OCI-LY1 (cell line): Measurements from ENCODE around the gene RUNX3.
"Not testable (repeated sequence)": the region's sequence is repeated elsewhere in the genome, so short reads cannot be mapped to it uniquely, and the experiment has no call there.

Experiments
- H2AFZ ChIP-seq: fragments of 200-600 bp; sonication (generic), shearing (Covaris generic); 2 replicates; pipeline ENCODE4 v1.6.0; 2014; ENCODE audit warnings: antibody characterized with exemption, mild to moderate bottlenecking, low read length
- H3F3A ChIP-seq: fragments of 200-600 bp; sonication (generic), shearing (Covaris generic); 2 replicates; pipeline ENCODE4 v1.6.0; 2014; ENCODE audit warnings: mild to moderate bottlenecking, antibody characterized with exemption, low read length, moderate library complexity; ENCODE audit not compliant: insufficient read depth
- H3K27ac ChIP-seq: fragments of 200-600 bp; sonication (generic); 2 replicates; pipeline ENCODE4 v1.5.1; 2014; ENCODE audit warnings: low read length, mixed run types, mild to moderate bottlenecking, low read depth; ENCODE audit not compliant: poor library complexity, severe bottlenecking
- H3K27me3 ChIP-seq: fragments of 200-600 bp; sonication (generic); 2 replicates; pipeline ENCODE4 v1.6.0; 2014; ENCODE audit warnings: antibody characterized with exemption, mild to moderate bottlenecking, low read length, moderate library complexity; ENCODE audit not compliant: insufficient read depth
- H3K36me3 ChIP-seq: fragments of 200-600 bp; sonication (generic); 2 replicates; pipeline ENCODE4 v1.6.1; 2014; ENCODE audit warnings: mild to moderate bottlenecking, antibody characterized with exemption, low read length, moderate library complexity, mixed read lengths; ENCODE audit not compliant: insufficient read depth
- H3K4me1 ChIP-seq: fragments of 200-600 bp; sonication (generic); 2 replicates; pipeline ENCODE4 v1.5.1; 2014; ENCODE audit warnings: mild to moderate bottlenecking, low read length, moderate library complexity; ENCODE audit not compliant: insufficient read depth, severe bottlenecking
- H3K4me2 ChIP-seq: fragments of 200-600 bp; sonication (generic), shearing (Covaris generic); 2 replicates; pipeline ENCODE4 v1.6.1; 2014; ENCODE audit warnings: low read length
- H3K4me3 ChIP-seq: fragments of 200-600 bp; sonication (generic); 2 replicates; pipeline ENCODE4 v1.5.1; 2014; ENCODE audit warnings: low read length, low read depth, mild to moderate bottlenecking, mixed read lengths; ENCODE audit not compliant: poor library complexity, severe bottlenecking
- H3K79me2 ChIP-seq: fragments of 200-600 bp; shearing (Covaris generic); 2 replicates; pipeline ENCODE4 v1.6.1; 2016; ENCODE audit warnings: mixed run types, low read length, mixed read lengths; ENCODE audit not compliant: insufficient read depth
- H3K9ac ChIP-seq: fragments of 200-600 bp; sonication (generic), shearing (Covaris generic); 2 replicates; pipeline ENCODE4 v1.6.1; 2014; ENCODE audit warnings: mild to moderate bottlenecking, low read length, mixed read lengths
- H3K9me2 ChIP-seq: fragments of 200-600 bp; sonication (generic), shearing (Covaris generic); 2 replicates; pipeline ENCODE4 v1.6.1; 2014; ENCODE audit warnings: low read depth, mild to moderate bottlenecking, low read length, mixed read lengths
- H3K9me3 ChIP-seq: fragments of 200-600 bp; shearing (Covaris generic); 2 replicates; pipeline ENCODE4 v1.6.1; 2014; ENCODE audit warnings: low read length, mixed read lengths
- H4K20me1 ChIP-seq: fragments of 200-600 bp; sonication (generic), shearing (Covaris generic); 2 replicates; pipeline ENCODE4 v1.6.0; 2016; ENCODE audit warnings: mild to moderate bottlenecking, low read length; ENCODE audit not compliant: insufficient read depth
- CTCF ChIP-seq: fragments of 200-600 bp; sonication (generic), shearing (Covaris generic); IDR thresholded peaks from 2 replicates; pipeline ENCODE4 v1.5.1; 2017; ENCODE audit warnings: mild to moderate bottlenecking, antibody characterized with exemption, low read length, moderate library complexity, mixed read lengths
- EZH2 ChIP-seq: fragments of 200-600 bp; sonication (generic), shearing (Covaris generic); IDR thresholded peaks from 2 replicates; pipeline ENCODE4 v1.8.0; 2017; ENCODE audit warnings: borderline replicate concordance, mixed run types, mild to moderate bottlenecking, antibody characterized with exemption, low read length, moderate library complexity, mixed read lengths

RUNX3 gene

GRCh38 chr1:24910210-24910609 is 19.9 kb downstream of the RUNX3 start:
- Histone ChIP-seq H3K9ac (no peak overlapping the region), H3K9me3 (no peaks in the 10 kb centered on the region), H4K20me1 (no peaks in the 10 kb centered on the region), H3K27me3 (no peaks in the 10 kb centered on the region), H3K9me2 (no peaks in the 10 kb centered on the region), H3K79me2 (no peaks in the 10 kb centered on the region), H3K4me1 (no peaks in the 10 kb centered on the region), H2AFZ (no peak overlapping the region), H3K36me3 (no peaks in the 10 kb centered on the region), H3K4me3 (no peak overlapping the region), H3F3A (no peaks in the 10 kb centered on the region), H3K27ac (no peak overlapping the region), H3K4me2 (no peak overlapping the region)
- TF ChIP-seq EZH2, result no peak
- no peak for TF ChIP-seq CTCF

GRCh38 chr1:24909388-24909898 is 20.6 kb downstream of the RUNX3 start:
- H3K4me3 ChIP-seq, result no peak overlapping the region
- H3K27me3 ChIP-seq, result no peaks in the 10 kb centered on the region
- no peaks in the 10 kb centered on the region for H3K9me2 ChIP-seq
- no peaks in the 10 kb centered on the region for H3K4me1 ChIP-seq
- H2AFZ ChIP-seq, result no peak overlapping the region
- no peak overlapping the region for H3K9ac ChIP-seq
- no peak overlapping the region for H3K4me2 ChIP-seq
- TF ChIP-seq CTCF, result no peak
- no peak for TF ChIP-seq EZH2
- H3K36me3 ChIP-seq, result no peaks in the 10 kb centered on the region
- no peaks in the 10 kb centered on the region for H3K79me2 ChIP-seq
- no peaks in the 10 kb centered on the region for H4K20me1 ChIP-seq
- H3F3A ChIP-seq, result no peaks in the 10 kb centered on the region
- H3K27ac ChIP-seq, result no peak overlapping the region
- no peaks in the 10 kb centered on the region for H3K9me3 ChIP-seq

GRCh38 chr1:24908591-24909259 is 21.4 kb downstream of the RUNX3 start:
- no peaks in the 10 kb centered on the region for H3K9me3 ChIP-seq
- H3K27me3 ChIP-seq, result no peaks in the 10 kb centered on the region
- H3K27ac ChIP-seq, result no peak overlapping the region
- H3F3A ChIP-seq, result no peaks in the 10 kb centered on the region
- H3K4me2 ChIP-seq, result no peak overlapping the region
- H4K20me1 ChIP-seq, result no peaks in the 10 kb centered on the region
- H3K9ac ChIP-seq, result no peak overlapping the region
- H3K36me3 ChIP-seq, result no peaks in the 10 kb centered on the region
- H3K4me1 ChIP-seq, result no peaks in the 10 kb centered on the region
- H3K4me3 ChIP-seq, result no peak overlapping the region
- H2AFZ ChIP-seq, result no peak overlapping the region
- TF ChIP-seq CTCF, result no peak
- no peaks in the 10 kb centered on the region for H3K79me2 ChIP-seq
- H3K9me2 ChIP-seq, result no peaks in the 10 kb centered on the region

- not testable (repeated sequence) for H4K20me1 ChIP-seq, H3K4me3 ChIP-seq, H3K27me3 ChIP-seq, H3K4me2 ChIP-seq, H3K9me2 ChIP-seq, H2AFZ ChIP-seq, H3K27ac ChIP-seq, H3K4me1 ChIP-seq, H3K79me2 ChIP-seq, H3F3A ChIP-seq, H3K9ac ChIP-seq, H3K36me3 ChIP-seq, H3K9me3 ChIP-seq
Measured at GRCh38 chr1:24907587-24908294, 22.3 kb downstream of the RUNX3 start.
